Measurements from ENCODE around the gene TRIM7. TPM values are rescaled to one million over a fixed set of nuclear protein-coding genes. Genes with fewer than 3 reads are reported as not detected.

The TRIM7 gene
- total and polyA plus RNA-seq, 9 of the 15 experiments (the other 6 are each of a cell fraction or from before 2014, with no cell fraction given) = 2.6 to 14.9 (median 8.9) TPM

GRCh38 chr5:181222630-181223057, 17.6 kb upstream of the TRIM7 start (continued):
- TF ChIP-seq ZNF592 (IDR thresholded peaks at IDR 0.05) (no peak; the same call in 1 of the 2 replicates), HMG20B (CRISPR knock-in tag; IDR thresholded peaks at IDR 0.05) (no peak), GATAD2A (IDR thresholded peaks at IDR 0.05) (0 out of 2 replicates have a peak, but pooled peaks have one; percentile 39), GATAD2B (IDR thresholded peaks at IDR 0.05; ENCODE audit: borderline replicate concordance) (0 out of 2 replicates have a peak, but pooled peaks have one; percentile 1), PBX2 (CRISPR knock-in tag; IDR thresholded peaks at IDR 0.05; ENCODE audit: low read depth) (no peak), PBX2 (tag; conservative IDR thresholded peaks at IDR 0.05; ENCODE audit: low read depth) (peak; percentile 70; the same call in 1 of the 2 replicates), E2F5 (CRISPR knock-in tag; IDR thresholded peaks at IDR 0.05) (no peak), ZNF24 (IDR thresholded peaks at IDR 0.05) (0 out of 2 replicates have a peak, but pooled peaks have one; percentile 91), JUND (IDR thresholded peaks at IDR 0.05; ENCODE audit: borderline replicate concordance, low read depth, low read length) (no peak), JUND (tag; IDR thresholded peaks at IDR 0.05; ENCODE audit: borderline replicate concordance, low read depth, low read length) (no peak), PML (IDR thresholded peaks at IDR 0.05; ENCODE audit: low read length) (0 out of 2 replicates have a peak, but pooled peaks have one; percentile 1), TCF7L2 (IDR thresholded peaks at IDR 0.05; ENCODE audit: low read depth, low read length) (no peak), RBM14 (IDR thresholded peaks at IDR 0.05; ENCODE audit: borderline replicate concordance, insufficient read depth, low read depth, low read length) (no peak), CHD4 (IDR thresholded peaks at IDR 0.05; ENCODE audit: insufficient read depth, insufficient replicate concordance, low read depth, low read length, poor library complexity, severe bottlenecking) (peak; percentile 18), CREBBP (IDR thresholded peaks at IDR 0.05; ENCODE audit: low read depth, low read length) (no peak), SRSF7 (optimal IDR thresholded peaks at IDR 0.05; ENCODE audit: low read depth, low read length) (no peak), SUPT5H (IDR thresholded peaks at IDR 0.05) (0 out of 2 replicates have a peak, but pooled peaks have one; percentile 59), PHF8 (IDR thresholded peaks at IDR 0.05; ENCODE audit: borderline replicate concordance, low read length) (peak; percentile 48; the same call in 1 of the 2 replicates), ZNF277 (CRISPR knock-in tag; IDR thresholded peaks at IDR 0.05; ENCODE audit: borderline replicate concordance) (no peak)
